ENCODE results near the gene ARHGAP24.

DNA sequence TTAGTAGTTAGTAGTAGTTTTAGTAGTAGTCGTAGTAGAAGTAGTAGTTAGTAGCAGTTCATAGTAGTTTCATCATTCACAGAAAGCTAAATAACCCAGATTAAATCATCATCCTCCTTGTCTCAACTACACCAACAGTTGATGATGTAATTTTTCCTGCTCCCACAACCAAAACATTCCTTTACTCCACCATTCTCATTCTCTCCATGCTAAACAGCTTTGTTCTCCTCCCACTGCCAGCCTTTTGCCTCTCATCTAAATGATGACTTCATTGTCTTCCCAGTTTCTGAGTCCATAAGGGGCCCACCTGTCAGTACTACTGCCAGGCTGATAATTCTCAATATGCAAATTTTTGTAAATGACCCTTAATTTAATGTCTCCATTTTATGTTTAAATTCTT, 68.9 kb downstream of the ARHGAP24 start:
- TF ChIP-seq, protein P1, sequence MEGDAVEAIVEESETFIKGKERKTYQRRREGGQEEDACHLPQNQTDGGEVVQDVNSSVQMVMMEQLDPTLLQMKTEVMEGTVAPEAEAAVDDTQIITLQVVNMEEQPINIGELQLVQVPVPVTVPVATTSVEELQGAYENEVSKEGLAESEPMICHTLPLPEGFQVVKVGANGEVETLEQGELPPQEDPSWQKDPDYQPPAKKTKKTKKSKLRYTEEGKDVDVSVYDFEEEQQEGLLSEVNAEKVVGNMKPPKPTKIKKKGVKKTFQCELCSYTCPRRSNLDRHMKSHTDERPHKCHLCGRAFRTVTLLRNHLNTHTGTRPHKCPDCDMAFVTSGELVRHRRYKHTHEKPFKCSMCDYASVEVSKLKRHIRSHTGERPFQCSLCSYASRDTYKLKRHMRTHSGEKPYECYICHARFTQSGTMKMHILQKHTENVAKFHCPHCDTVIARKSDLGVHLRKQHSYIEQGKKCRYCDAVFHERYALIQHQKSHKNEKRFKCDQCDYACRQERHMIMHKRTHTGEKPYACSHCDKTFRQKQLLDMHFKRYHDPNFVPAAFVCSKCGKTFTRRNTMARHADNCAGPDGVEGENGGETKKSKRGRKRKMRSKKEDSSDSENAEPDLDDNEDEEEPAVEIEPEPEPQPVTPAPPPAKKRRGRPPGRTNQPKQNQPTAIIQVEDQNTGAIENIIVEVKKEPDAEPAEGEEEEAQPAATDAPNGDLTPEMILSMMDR (IDR thresholded peaks at IDR 0.05): no peak
- no peak for TF ChIP-seq EZH2 (IDR thresholded peaks at IDR 0.05; ENCODE audit: borderline replicate concordance, insufficient read depth, low read depth, low read length, poor library complexity, severe bottlenecking)
